Body of pancreas (tissue), 4 donors: ENCODE data around the gene RBM22.

ENCODE experiments used
- POLR2A ChIP-seq, 3 donors: fragments of 450-650 bp; IDR thresholded peaks; one replicate each; pipeline ENCODE4 v1.6.1; 2016; ENCODE audit warnings: antibody characterized with exemption in 3 of 3, mild to moderate bottlenecking in 2 of 3
- TF ChIP-seq, protein P1 (sequence below), 7 experiments: fragments of 450-650 bp in 4 of 7; fragments of 200-600 bp in 3 of 7; sonication (generic) in 3 of 7; IDR thresholded peaks; one replicate each; pipeline ENCODE4 v1.5.1; 2016 to 2019; ENCODE audit warnings: antibody characterized with exemption in 7 of 7

DNA sequence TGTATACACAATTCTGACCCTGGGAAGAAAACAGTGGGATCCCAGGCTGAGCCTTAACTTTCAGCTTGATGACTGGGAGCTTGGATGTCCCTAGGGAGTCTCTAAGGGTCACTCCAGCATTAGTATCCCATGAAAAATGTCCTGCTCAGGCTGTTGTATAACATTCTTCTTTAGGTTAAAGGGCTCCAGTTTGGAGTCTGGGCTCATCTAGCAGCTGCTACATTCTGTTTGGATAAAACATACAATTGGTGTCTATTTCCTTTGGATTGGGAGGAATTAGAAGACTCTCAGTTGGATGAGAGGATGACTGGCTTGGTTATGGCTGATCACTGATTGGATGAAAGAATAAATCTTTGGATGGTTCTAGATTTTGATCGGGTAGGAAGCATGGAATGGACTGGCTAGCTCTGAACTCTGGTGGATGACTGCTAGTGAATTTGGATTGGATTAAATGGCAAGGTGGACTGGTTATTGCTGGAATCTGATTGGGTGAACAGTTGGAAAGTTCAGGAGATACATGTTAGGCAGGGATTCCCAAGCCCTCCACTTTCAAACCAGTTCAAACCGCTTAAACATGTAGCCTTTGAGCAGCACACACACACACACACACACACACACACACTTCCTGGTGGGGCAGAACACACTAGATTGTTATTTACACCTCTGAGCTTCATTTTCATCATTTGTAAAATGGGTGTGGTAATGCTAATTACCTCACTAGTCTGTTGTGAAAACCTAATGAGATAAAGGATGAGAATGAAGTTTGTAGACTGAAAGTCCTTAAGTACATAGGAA lies 46.9 kb downstream of the RBM22 start:
- TF ChIP-seq, protein P1, sequence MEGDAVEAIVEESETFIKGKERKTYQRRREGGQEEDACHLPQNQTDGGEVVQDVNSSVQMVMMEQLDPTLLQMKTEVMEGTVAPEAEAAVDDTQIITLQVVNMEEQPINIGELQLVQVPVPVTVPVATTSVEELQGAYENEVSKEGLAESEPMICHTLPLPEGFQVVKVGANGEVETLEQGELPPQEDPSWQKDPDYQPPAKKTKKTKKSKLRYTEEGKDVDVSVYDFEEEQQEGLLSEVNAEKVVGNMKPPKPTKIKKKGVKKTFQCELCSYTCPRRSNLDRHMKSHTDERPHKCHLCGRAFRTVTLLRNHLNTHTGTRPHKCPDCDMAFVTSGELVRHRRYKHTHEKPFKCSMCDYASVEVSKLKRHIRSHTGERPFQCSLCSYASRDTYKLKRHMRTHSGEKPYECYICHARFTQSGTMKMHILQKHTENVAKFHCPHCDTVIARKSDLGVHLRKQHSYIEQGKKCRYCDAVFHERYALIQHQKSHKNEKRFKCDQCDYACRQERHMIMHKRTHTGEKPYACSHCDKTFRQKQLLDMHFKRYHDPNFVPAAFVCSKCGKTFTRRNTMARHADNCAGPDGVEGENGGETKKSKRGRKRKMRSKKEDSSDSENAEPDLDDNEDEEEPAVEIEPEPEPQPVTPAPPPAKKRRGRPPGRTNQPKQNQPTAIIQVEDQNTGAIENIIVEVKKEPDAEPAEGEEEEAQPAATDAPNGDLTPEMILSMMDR (IDR thresholded peaks at IDR 0.05), result no peak
- TF ChIP-seq POLR2A (IDR thresholded peaks at IDR 0.05), result no peak
